Nephron (organoid): ENCODE measurements around the gene B4GALT1.

ENCODE experiments used
- H3K27ac Mint-ChIP-seq, 3 experiments: 2 replicates each; pipeline ENCODE4 v1.8.0; 2020; ENCODE audit warnings: mixed read lengths in 3 of 3, mild to moderate bottlenecking in 2 of 3, moderate library complexity in 1 of 3
- H3K27me3 Mint-ChIP-seq: 2 replicates; pipeline ENCODE4 v1.8.0; 2021; ENCODE audit warnings: low read depth, mild to moderate bottlenecking, moderate library complexity, mixed read lengths
- H3K36me3 Mint-ChIP-seq: 2 replicates; pipeline ENCODE4 v1.8.0; 2020; ENCODE audit warnings: low read depth, mixed read lengths
- H3K4me1 Mint-ChIP-seq: 2 replicates; pipeline ENCODE4 v1.8.0; 2020; ENCODE audit warnings: mixed read lengths
- H3K4me3 Mint-ChIP-seq, 3 experiments: 2 replicates each; pipeline ENCODE4 v1.8.0; 2020; ENCODE audit warnings: mild to moderate bottlenecking in 3 of 3, mixed read lengths in 3 of 3, moderate library complexity in 2 of 3
- H3K9me3 Mint-ChIP-seq: 2 replicates; pipeline ENCODE4 v1.8.0; 2020; ENCODE audit warnings: mixed read lengths
- TF ChIP-seq, protein P1 (sequence below), 3 experiments: fragments of 200-600 bp; sonication (generic); IDR thresholded peaks; one replicate each; pipeline ENCODE4 v1.5.0; 2021; ENCODE audit warnings: antibody characterized with exemption in 3 of 3; ENCODE audit not compliant: unreplicated experiment in 3 of 3

The B4GALT1 gene

DNA sequence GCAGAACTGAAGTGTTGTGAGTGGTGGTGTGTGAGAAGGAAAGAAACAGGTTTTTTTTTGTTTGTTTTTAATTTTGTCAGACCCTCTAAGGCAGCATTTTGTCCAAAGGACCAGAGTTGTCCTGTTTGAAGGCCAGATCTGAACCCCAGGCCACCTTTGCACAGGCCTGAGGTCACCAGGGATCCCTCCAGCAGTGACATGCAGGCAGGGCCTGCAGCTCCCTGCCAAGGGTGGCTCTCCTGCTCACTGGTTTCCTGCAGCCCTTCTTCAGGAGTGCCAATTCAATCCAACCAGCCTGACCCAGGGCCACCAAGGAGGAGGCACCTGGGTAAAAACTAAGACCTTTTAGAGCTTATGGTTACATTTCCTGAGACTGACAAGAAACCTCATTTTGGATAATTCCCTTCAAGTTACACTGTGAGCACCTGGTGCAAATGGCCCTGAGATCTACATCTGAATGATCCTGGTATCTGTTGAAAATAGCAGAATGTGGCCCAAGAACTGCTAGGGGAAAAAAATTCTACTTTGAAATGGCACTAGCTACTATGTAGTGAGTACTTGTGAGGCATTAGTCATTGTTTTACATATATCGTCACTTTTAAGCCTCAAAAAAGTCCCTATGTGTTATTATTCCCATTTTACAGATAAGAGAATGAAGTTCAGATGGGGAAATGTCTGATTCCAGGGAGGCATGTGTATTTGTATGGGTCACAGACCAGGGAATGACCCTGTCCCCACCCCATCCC is 57.1 kb downstream of the B4GALT1 start:
- no peaks in the 10 kb centered on the region for H3K9me3 Mint-ChIP-seq
- no peaks in the 10 kb centered on the region for H3K27me3 Mint-ChIP-seq
- no peak overlapping the region for H3K4me3 Mint-ChIP-seq
- peak overlapping the region in 1 of 3 experiments; percentile 94 for H3K27ac Mint-ChIP-seq
- TF ChIP-seq, protein P1, sequence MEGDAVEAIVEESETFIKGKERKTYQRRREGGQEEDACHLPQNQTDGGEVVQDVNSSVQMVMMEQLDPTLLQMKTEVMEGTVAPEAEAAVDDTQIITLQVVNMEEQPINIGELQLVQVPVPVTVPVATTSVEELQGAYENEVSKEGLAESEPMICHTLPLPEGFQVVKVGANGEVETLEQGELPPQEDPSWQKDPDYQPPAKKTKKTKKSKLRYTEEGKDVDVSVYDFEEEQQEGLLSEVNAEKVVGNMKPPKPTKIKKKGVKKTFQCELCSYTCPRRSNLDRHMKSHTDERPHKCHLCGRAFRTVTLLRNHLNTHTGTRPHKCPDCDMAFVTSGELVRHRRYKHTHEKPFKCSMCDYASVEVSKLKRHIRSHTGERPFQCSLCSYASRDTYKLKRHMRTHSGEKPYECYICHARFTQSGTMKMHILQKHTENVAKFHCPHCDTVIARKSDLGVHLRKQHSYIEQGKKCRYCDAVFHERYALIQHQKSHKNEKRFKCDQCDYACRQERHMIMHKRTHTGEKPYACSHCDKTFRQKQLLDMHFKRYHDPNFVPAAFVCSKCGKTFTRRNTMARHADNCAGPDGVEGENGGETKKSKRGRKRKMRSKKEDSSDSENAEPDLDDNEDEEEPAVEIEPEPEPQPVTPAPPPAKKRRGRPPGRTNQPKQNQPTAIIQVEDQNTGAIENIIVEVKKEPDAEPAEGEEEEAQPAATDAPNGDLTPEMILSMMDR (IDR thresholded peaks at IDR 0.05; ENCODE audit: unreplicated experiment in 3 of 3), result no peak
- peaks cover 17% of the 10 kb centered on the region for H3K36me3 Mint-ChIP-seq
- H3K4me1 Mint-ChIP-seq, result peaks cover 31% of the 10 kb centered on the region

DNA sequence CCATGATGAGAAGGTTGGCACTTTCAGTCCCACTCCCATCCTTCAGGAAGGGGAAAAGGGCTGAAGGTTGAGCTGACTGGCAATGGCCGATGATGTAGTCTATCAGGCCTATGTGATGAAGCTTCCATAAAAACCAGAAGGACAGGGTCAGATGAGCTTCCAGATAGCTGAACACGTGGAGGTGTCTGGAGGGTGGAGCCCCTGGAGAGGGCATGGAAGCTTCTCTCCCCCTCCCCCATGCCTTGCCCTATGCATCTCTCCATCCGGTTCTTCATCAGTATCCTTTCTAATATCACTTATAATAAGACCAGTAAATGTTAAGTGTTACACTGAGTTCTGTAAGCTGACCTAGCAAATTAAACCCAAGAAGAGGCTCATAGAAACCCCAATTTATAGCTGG is 58.0 kb downstream of the B4GALT1 start:
- H3K36me3 Mint-ChIP-seq, result peaks cover 16% of the 10 kb centered on the region
- peaks cover 35% of the 10 kb centered on the region for H3K4me1 Mint-ChIP-seq
- peak overlapping the region; percentile 10 to 94 (median 35) for H3K27ac Mint-ChIP-seq
- TF ChIP-seq, protein P1 (IDR thresholded peaks at IDR 0.05; ENCODE audit: unreplicated experiment in 3 of 3), result no peak
- H3K27me3 Mint-ChIP-seq, result no peaks in the 10 kb centered on the region
- no peak overlapping the region for H3K4me3 Mint-ChIP-seq
- H3K9me3 Mint-ChIP-seq, result no peaks in the 10 kb centered on the region

DNA sequence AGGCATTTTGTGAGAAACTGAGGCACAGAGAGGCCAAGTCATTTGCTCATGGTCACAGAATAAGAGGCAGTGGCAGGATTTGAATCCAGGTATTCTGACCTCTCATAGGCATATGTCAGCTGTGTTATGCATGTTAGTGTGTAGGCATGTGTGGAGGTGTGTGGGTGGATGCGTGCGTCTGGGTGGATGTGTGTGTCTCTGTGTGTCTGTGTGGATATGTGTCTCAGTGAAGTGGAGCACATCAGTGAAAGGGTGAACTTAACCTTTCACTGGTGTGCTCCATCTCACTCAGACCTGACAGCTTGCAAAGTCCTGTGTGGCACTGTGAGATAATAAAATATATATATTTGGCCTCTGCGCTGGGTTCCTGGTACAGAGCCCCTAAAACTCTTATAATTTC is 58.7 kb downstream of the B4GALT1 start:
- TF ChIP-seq, protein P1 (IDR thresholded peaks at IDR 0.05; ENCODE audit: unreplicated experiment in 3 of 3), result no peak
- peaks cover 41% of the 10 kb centered on the region for H3K4me1 Mint-ChIP-seq
- H3K27ac Mint-ChIP-seq, result peak overlapping the region in 2 of 3 experiments; percentile 86 to 94
- H3K9me3 Mint-ChIP-seq, result no peaks in the 10 kb centered on the region
- peaks cover 10% of the 10 kb centered on the region for H3K36me3 Mint-ChIP-seq
- no peaks in the 10 kb centered on the region for H3K27me3 Mint-ChIP-seq
- no peak overlapping the region for H3K4me3 Mint-ChIP-seq

DNA sequence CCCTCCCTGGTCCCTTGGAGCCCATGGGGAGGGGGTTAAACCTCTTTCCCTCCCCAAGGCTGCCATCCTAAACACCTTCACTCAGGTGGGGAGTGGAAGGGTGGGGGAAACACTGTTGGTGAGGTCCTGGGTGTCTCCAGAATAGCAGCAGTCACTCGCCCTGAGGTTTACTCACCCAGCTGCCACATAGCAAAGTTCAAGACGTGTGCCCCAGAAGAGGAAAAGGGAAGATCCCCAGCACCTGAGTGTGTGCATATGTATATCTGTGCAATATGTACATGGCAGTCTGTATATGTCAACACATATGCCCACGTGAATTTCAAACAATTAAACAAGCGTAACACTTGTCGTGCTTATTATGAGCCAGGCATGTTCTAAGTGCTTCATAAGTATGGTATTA is 59.4 kb downstream of the B4GALT1 start:
- Mint-ChIP-seq H3K9me3 (no peaks in the 10 kb centered on the region), H3K4me3 (no peak overlapping the region), H3K27ac (peak overlapping the region in 2 of 3 experiments; percentile 60 to 94), H3K4me1 (peaks cover 45% of the 10 kb centered on the region), H3K27me3 (no peaks in the 10 kb centered on the region), H3K36me3 (peaks cover 4% of the 10 kb centered on the region)
- TF ChIP-seq, protein P1 (IDR thresholded peaks at IDR 0.05; ENCODE audit: unreplicated experiment in 3 of 3), result no peak

DNA sequence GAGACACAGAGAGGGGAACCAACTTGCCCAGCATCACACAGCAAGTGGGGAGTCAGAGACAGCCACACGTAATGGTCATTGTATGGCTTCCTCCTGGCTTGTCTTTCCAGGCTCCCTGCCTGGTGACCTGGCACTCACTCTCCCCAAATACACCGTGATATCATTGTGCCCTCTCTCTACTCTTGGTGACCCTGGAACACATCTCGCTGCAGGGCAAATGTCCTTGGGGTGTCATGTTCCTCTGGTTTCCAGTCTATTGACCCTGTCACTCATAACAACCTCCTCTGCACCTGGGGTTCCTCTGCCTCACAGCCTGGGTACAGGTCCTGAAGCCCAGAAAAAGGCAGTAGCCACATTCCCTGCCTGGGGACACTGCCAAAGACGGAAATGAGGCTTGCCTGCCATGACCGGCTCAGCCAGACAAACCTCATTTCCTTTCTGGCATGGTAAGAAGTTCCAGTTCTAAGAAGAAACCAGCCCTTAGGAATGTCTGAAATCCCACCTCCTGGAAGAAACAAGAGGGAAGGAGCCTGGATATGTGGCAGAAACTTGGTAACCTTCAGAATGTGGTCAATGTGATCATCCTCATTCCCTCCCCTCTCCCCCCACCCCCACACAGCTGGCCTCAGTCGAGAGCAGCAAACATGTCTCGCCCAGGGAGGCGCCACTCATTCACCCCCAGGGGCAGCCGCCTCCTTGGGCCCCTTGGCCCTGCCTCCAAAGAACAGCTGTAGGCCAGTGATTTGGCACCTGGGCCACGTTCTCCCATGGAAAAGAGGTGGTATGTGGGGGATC is 60.1 kb downstream of the B4GALT1 start:
- Mint-ChIP-seq H3K27ac (peak overlapping the region in 2 of 3 experiments; percentile 60 to 94), H3K4me1 (peaks cover 45% of the 10 kb centered on the region)

More for the DNA sequence above, 60.1 kb downstream of the B4GALT1 start:
- no peaks in the 10 kb centered on the region for H3K27me3 Mint-ChIP-seq
- H3K36me3 Mint-ChIP-seq, result no peaks in the 10 kb centered on the region
- no peak overlapping the region for H3K4me3 Mint-ChIP-seq
- TF ChIP-seq, protein P1 (IDR thresholded peaks at IDR 0.05; ENCODE audit: unreplicated experiment in 3 of 3), result no peak
- H3K9me3 Mint-ChIP-seq, result no peaks in the 10 kb centered on the region
